K562 (cell line): ENCODE measurements around the gene PRSS56. TPM values are rescaled to one million over a fixed set of nuclear protein-coding genes. Genes with fewer than 3 reads are reported as not detected.

Source experiments
- ATF6 ChIP-seq: sonication (generic); formaldehyde crosslinking; IDR thresholded peaks from 2 replicates; pipeline ENCODE4 v1.4.0; 2020; ENCODE audit warnings: mild to moderate bottlenecking, missing genetic modification reagents
- CREM ChIP-seq: IDR thresholded peaks from 2 replicates; pipeline ENCODE4 v1.6.1; 2014; ENCODE audit warnings: antibody characterized with exemption, low read depth
- ERF ChIP-seq: fragments of 450-650 bp; formaldehyde crosslinking; IDR thresholded peaks from 2 replicates; pipeline ENCODE4 v1.4.0; 2020; ENCODE audit warnings: mild to moderate bottlenecking, mixed read lengths
- FOXK2 ChIP-seq, 2 experiments: fragments of 450-650 bp; IDR thresholded peaks in 1 of 2; conservative IDR thresholded peaks in 1 of 2; 2 replicates each; pipeline ENCODE4 v1.6.1; 2016; ENCODE audit warnings: low read depth in 2 of 2, mild to moderate bottlenecking in 1 of 2
- GATAD2B ChIP-seq: fragments of 450-650 bp; IDR thresholded peaks from 2 replicates; pipeline ENCODE4 v1.6.1; 2017; ENCODE audit warnings: mild to moderate bottlenecking, borderline replicate concordance
- JUNB ChIP-seq: fragments of 450-650 bp; formaldehyde crosslinking; conservative IDR thresholded peaks from 2 replicates; pipeline ENCODE4 v1.4.0; 2020; ENCODE audit warnings: mild to moderate bottlenecking
- KLF6 ChIP-seq: fragments of 250-450 bp; sonication (Bioruptor Pico); IDR thresholded peaks from 2 replicates; pipeline ENCODE4 v1.4.0; 2020; ENCODE audit warnings: mild to moderate bottlenecking, moderate library complexity, borderline replicate concordance
- MYC ChIP-seq, 2 experiments: fragments of 250-450 bp in 1 of 2; sonication (Bioruptor Pico) in 1 of 2; IDR thresholded peaks; 2 replicates each; pipeline versions ENCODE4 v1.5.1 to v1.6.1; 2012 to 2021; ENCODE audit warnings: low read depth in 2 of 2, borderline replicate concordance in 1 of 2, improper control_type of control experiment in 1 of 2, low read length in 1 of 2, mild to moderate bottlenecking in 1 of 2, moderate library complexity in 1 of 2
- NFRKB ChIP-seq: fragments of 450-650 bp; IDR thresholded peaks from 2 replicates; pipeline ENCODE4 v1.6.1; 2016; ENCODE audit warnings: low read depth
- NKRF ChIP-seq: fragments of 450-650 bp; IDR thresholded peaks from 2 replicates; pipeline ENCODE4 v1.6.1; 2016; ENCODE audit warnings: borderline replicate concordance
- NR1H2 ChIP-seq: sonication (generic); formaldehyde crosslinking; IDR thresholded peaks from 2 replicates; pipeline ENCODE4 v1.4.0; 2020; ENCODE audit warnings: mild to moderate bottlenecking, missing genetic modification reagents
- POLR2B ChIP-seq: fragments of 450-650 bp; IDR thresholded peaks from 2 replicates; pipeline ENCODE4 v1.6.1; 2018; ENCODE audit warnings: low read depth; ENCODE audit not compliant: partially characterized antibody
- SMC3 ChIP-seq: conservative IDR thresholded peaks from 2 replicates; pipeline ENCODE4 v1.6.1; 2011; ENCODE audit warnings: low read depth, low read length, improper control_type of control experiment; ENCODE audit not compliant: insufficient read depth
- SRSF1 ChIP-seq: fragments of 200-400 bp; formaldehyde crosslinking; IDR thresholded peaks from 2 replicates; pipeline ENCODE4 v1.6.1; 2017; ENCODE audit warnings: mild to moderate bottlenecking, low read depth, low read length, moderate library complexity
- TAL1 ChIP-seq: fragments of 450-650 bp; IDR thresholded peaks from 2 replicates; pipeline ENCODE4 v1.6.1; 2016; ENCODE audit warnings: mild to moderate bottlenecking
- THAP7 ChIP-seq: fragments of 250-450 bp; sonication (Bioruptor Pico); IDR thresholded peaks from 2 replicates; pipeline ENCODE4 v1.5.0; 2021
- TRIM24 ChIP-seq, 2 experiments: fragments of 450-650 bp; IDR thresholded peaks; 2 replicates each; pipeline ENCODE4 v1.6.1; 2016
- U2AF1 ChIP-seq: fragments of 200-400 bp; formaldehyde crosslinking; optimal IDR thresholded peaks from 2 replicates; pipeline ENCODE3; 2017; ENCODE audit warnings: mild to moderate bottlenecking, low read depth, low read length, moderate library complexity
- YBX1 ChIP-seq: fragments of 450-650 bp; IDR thresholded peaks from 2 replicates; pipeline ENCODE4 v1.7.1; 2016; ENCODE audit warnings: mild to moderate bottlenecking
- ZBTB5 ChIP-seq: fragments of 450-650 bp; IDR thresholded peaks from 2 replicates; pipeline ENCODE4 v1.6.1; 2017; ENCODE audit warnings: antibody characterized with exemption
- ZC3H8 ChIP-seq: fragments of 450-650 bp; IDR thresholded peaks from 2 replicates; pipeline ENCODE4 v1.6.1; 2017
- ZNF668 ChIP-seq: fragments of 250-450 bp; sonication (Bioruptor Pico); IDR thresholded peaks from 2 replicates; pipeline ENCODE4 v1.8.0; 2022; ENCODE audit warnings: mild to moderate bottlenecking, inconsistent platforms
- ZNF75A ChIP-seq: fragments of 450-650 bp; formaldehyde crosslinking; IDR thresholded peaks from 2 replicates; pipeline ENCODE4 v1.4.0; 2020; ENCODE audit warnings: mild to moderate bottlenecking
- polyA plus RNA-seq, 8 experiments: library from polyadenylated mRNA; depleted of rRNA in 4 of 8; stranded (reverse) in 5 of 8; unstranded in 3 of 8; fragments of >200 nt; fragmentation: Nextera tagmentation in 2 of 8; fragmentation: Illumina TruSeq in 1 of 8; extraction: Ambion mirVana in 2 of 8; extraction: Trizol in 1 of 8; gene quantifications; 2 replicates each; pipeline versions ENCODE4 v1.2.1 to v1.2.3, GENCODE V29; 2011 to 2014; ENCODE audit warnings: inconsistent platforms in 1 of 8, missing spikeins in 1 of 8
- total RNA-seq, 7 experiments: library from RNA; depleted of rRNA in 6 of 7; stranded (reverse); fragments of >200 nt in 6 of 7; fragmentation: Illumina TruSeq in 2 of 7; extraction: Trizol in 2 of 7; gene quantifications; 2 replicates each; pipeline versions ENCODE4 v1.2.1 to v1.2.3, GENCODE V29; 2011 to 2021; ENCODE audit warnings: low replicate concordance in 1 of 7

The PRSS56 gene
- total and polyA plus RNA-seq, 9 of the 15 experiments (the other 6 are each of a cell fraction or from before 2014, with no cell fraction given), result not detected

- TF ChIP-seq SRSF1 (no peak), NKRF (no peak; the same call in 1 of the 2 replicates), ERF (CRISPR knock-in tag) (0 out of 2 replicates have a peak, but pooled peaks have one; percentile 40), JUNB (CRISPR knock-in tag) (no peak), ZC3H8 (no peak), ZNF75A (CRISPR knock-in tag) (no peak), TAL1 (no peak), NR1H2 (CRISPR knock-in tag) (no peak), KLF6 (CRISPR knock-in tag) (no peak), NFRKB (no peak), ATF6 (CRISPR knock-in tag) (no peak), FOXK2 (conservative IDR thresholded peaks at IDR 0.05 in 1 of 2, IDR thresholded peaks at IDR 0.05 in 1 of 2; ENCODE audit: low read depth in 2 of 2) (peak; percentile 41 to 69; a peak in 3 of 4 replicates), U2AF1 (no peak), POLR2B (peak; percentile 79), GATAD2B (peak; percentile 56), MYC (IDR thresholded peaks at IDR 0.05; ENCODE audit: low read depth, low read length) (peak; percentile 86), MYC (CRISPR knock-in tag; IDR thresholded peaks at IDR 0.05; ENCODE audit: borderline replicate concordance, low read depth) (no peak), ZBTB5 (no peak), YBX1 (no peak), SMC3 (no peak), TRIM24 (IDR thresholded peaks at IDR 0.05) (peak in 1 of 2 experiments; percentile 95; a peak in 2 of 4 replicates), CREM (peak; percentile 84), THAP7 (CRISPR knock-in tag) (no peak; the same call in 1 of the 2 replicates), ZNF668 (CRISPR knock-in tag) (no peak)
Observed at GRCh38 chr2:232550354-232551249, 30.4 kb downstream of the PRSS56 start, which contains the start of the genes EIF4E2 and TIGD1 (continued).
